OCI-LY3 (cell line): ENCODE measurements around the gene LMX1A.

Source experiments
- H2AFZ ChIP-seq: fragments of 200-600, 300-600 bp; shearing (Covaris generic); 2 replicates; pipeline ENCODE4 v1.6.0; 2014; ENCODE audit warnings: antibody characterized with exemption, low read depth, low read length
- H3K27ac ChIP-seq: fragments of 200-600, 300-600 bp; sonication (generic); 2 replicates; pipeline ENCODE4 v1.5.1; 2014; ENCODE audit warnings: mild to moderate bottlenecking, low read length, moderate library complexity, mixed read lengths
- H3K27me3 ChIP-seq: fragments of 200-600, 300-600 bp; sonication (generic); 2 replicates; pipeline ENCODE4 v1.6.1; 2014; ENCODE audit warnings: low read depth, low read length, mixed read lengths
- H3K36me3 ChIP-seq: fragments of 200-600, 300-600 bp; sonication (generic); replicated peaks from 2 replicates; pipeline ENCODE3; 2014; ENCODE audit warnings: low read depth, low read length, mixed read lengths
- H3K4me1 ChIP-seq: fragments of 300-600, 200-600 bp; sonication (generic); 2 replicates; pipeline ENCODE4 v1.6.1; 2014; ENCODE audit warnings: low read length, mixed read lengths
- H3K4me2 ChIP-seq: fragments of 200-600, 300-600 bp; sonication (generic); 2 replicates; pipeline ENCODE4 v1.6.1; 2014; ENCODE audit warnings: low read length, mixed read lengths
- H3K4me3 ChIP-seq: fragments of 300-600, 200-600 bp; sonication (generic); 2 replicates; pipeline ENCODE4 v1.5.1; 2014; ENCODE audit warnings: antibody characterized with exemption, mild to moderate bottlenecking, low read length, moderate library complexity
- H3K79me2 ChIP-seq: fragments of 300-600, 200-600 bp; shearing (Covaris generic); 2 replicates; pipeline ENCODE4 v1.6.1; 2014; ENCODE audit warnings: mild to moderate bottlenecking, low read length, mixed read lengths
- H3K9ac ChIP-seq: fragments of 300-600, 200-600 bp; shearing (Covaris generic); 2 replicates; pipeline ENCODE4 v1.6.0; 2014; ENCODE audit warnings: mild to moderate bottlenecking, low read length, moderate library complexity
- H3K9me3 ChIP-seq: fragments of 200-600, 300-600 bp; shearing (Covaris generic); 2 replicates; pipeline ENCODE4 v1.6.1; 2014; ENCODE audit warnings: low read length, mixed read lengths; ENCODE audit not compliant: insufficient read depth
- H4K20me1 ChIP-seq: fragments of 200-600, 300-600 bp; sonication (generic); 2 replicates; pipeline ENCODE4 v1.6.1; 2016; ENCODE audit warnings: low read length, mixed read lengths; ENCODE audit not compliant: insufficient read depth
- EZH2phosphoT487 ChIP-seq: fragments of 200-600 bp; shearing (Covaris generic); IDR thresholded peaks from 2 replicates; pipeline ENCODE4 v1.6.1; 2018; ENCODE audit warnings: antibody characterized with exemption, mixed run types, low read depth
- TF ChIP-seq, protein P1 (sequence below): fragments of 200-600, 300-600 bp; sonication (generic); IDR thresholded peaks from 2 replicates; pipeline ENCODE4 v1.5.1; 2014; ENCODE audit warnings: antibody characterized with exemption, low read length, low read depth

The LMX1A gene

DNA sequence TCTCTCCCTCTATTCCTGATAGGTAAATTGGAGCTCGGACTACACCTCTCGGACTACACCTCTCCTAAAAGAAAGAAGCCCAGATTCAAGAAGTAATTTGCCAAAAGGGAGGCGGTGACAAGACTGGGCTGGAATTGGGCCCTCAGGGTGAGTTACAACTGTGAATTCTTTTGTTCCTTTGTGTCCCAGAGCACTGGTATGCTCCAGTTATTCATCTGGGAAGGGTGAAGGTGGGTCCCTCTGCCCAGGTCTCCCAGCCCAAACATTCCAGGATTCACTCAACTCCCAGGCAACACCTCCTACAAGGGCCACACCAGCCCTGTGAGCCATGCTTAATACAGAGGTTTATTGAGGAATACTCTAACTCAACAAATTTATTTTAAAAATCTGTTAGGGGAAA is 69.2 kb downstream of the LMX1A start:
- H3K4me2 ChIP-seq = no peak overlapping the region
- H3K79me2 ChIP-seq = no peaks in the 10 kb centered on the region
- H3K9ac ChIP-seq = no peak overlapping the region
- H3K9me3 ChIP-seq = no peaks in the 10 kb centered on the region
- H3K4me1 ChIP-seq = no peaks in the 10 kb centered on the region
- no peak overlapping the region for H3K4me3 ChIP-seq
- H2AFZ ChIP-seq = no peak overlapping the region
- no peaks in the 10 kb centered on the region for H4K20me1 ChIP-seq
- H3K36me3 ChIP-seq = no peaks in the 10 kb centered on the region
- H3K27me3 ChIP-seq = peaks cover 51% of the 10 kb centered on the region
- TF ChIP-seq EZH2phosphoT487 = no peak
- TF ChIP-seq, protein P1, sequence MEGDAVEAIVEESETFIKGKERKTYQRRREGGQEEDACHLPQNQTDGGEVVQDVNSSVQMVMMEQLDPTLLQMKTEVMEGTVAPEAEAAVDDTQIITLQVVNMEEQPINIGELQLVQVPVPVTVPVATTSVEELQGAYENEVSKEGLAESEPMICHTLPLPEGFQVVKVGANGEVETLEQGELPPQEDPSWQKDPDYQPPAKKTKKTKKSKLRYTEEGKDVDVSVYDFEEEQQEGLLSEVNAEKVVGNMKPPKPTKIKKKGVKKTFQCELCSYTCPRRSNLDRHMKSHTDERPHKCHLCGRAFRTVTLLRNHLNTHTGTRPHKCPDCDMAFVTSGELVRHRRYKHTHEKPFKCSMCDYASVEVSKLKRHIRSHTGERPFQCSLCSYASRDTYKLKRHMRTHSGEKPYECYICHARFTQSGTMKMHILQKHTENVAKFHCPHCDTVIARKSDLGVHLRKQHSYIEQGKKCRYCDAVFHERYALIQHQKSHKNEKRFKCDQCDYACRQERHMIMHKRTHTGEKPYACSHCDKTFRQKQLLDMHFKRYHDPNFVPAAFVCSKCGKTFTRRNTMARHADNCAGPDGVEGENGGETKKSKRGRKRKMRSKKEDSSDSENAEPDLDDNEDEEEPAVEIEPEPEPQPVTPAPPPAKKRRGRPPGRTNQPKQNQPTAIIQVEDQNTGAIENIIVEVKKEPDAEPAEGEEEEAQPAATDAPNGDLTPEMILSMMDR = no peak
- H3K27ac ChIP-seq = no peak overlapping the region

- no peak overlapping the region for H3K27ac ChIP-seq
- no peak overlapping the region for H3K9ac ChIP-seq
- H2AFZ ChIP-seq = no peak overlapping the region
- H3K4me2 ChIP-seq = no peak overlapping the region
- no peaks in the 10 kb centered on the region for H3K9me3 ChIP-seq
- TF ChIP-seq EZH2phosphoT487 = no peak
- TF ChIP-seq, protein P1 = no peak
- H4K20me1 ChIP-seq = no peaks in the 10 kb centered on the region
- no peaks in the 10 kb centered on the region for H3K4me1 ChIP-seq
- no peak overlapping the region for H3K4me3 ChIP-seq
- H3K79me2 ChIP-seq = no peaks in the 10 kb centered on the region
- H3K27me3 ChIP-seq = peaks cover 68% of the 10 kb centered on the region
- H3K36me3 ChIP-seq = no peaks in the 10 kb centered on the region
Observed at GRCh38 chr1:165284454-165284853, 72.1 kb downstream of the LMX1A start.

DNA sequence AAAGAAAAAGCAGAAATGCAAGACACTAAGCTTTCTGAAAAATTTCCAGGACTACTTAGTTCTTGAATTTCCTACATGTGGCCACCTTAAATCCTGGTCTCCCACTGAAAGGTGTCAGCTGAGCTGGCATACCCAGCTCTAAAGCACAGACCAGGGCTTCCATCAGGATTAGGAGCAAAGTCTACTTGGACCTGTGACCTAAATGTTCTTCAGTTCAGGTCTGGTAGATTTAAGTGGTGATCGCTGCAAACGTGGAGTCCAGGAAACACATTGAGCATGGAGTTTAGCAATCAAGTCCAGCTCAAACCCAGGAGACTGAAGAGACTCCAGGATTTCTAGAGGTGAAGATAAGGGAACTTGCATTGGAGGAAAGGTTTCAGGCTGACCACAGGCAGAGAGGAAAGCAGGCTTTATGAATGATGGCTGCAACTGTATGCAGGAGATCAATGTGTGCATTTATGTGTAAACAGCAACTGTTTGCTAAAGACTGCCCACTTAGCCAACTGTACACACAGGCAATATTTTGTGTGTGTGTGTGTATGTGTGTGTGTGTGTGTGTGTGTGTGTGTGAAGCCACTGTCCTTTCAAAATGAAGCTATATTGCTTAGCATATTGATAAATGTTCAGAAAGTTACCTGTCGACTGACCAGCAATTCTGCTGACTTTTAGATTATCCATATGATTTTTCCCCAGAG is 75.2 kb downstream of the LMX1A start:
- no peaks in the 10 kb centered on the region for H3K4me1 ChIP-seq
- H3K27ac ChIP-seq = no peak overlapping the region
- H3K4me3 ChIP-seq = no peak overlapping the region
- no peaks in the 10 kb centered on the region for H3K36me3 ChIP-seq
- TF ChIP-seq, protein P1 = no peak
- TF ChIP-seq EZH2phosphoT487 = no peak
- H3K9me3 ChIP-seq = no peaks in the 10 kb centered on the region
- H3K27me3 ChIP-seq = peaks cover 68% of the 10 kb centered on the region
- no peaks in the 10 kb centered on the region for H3K79me2 ChIP-seq
- H4K20me1 ChIP-seq = no peaks in the 10 kb centered on the region
- no peak overlapping the region for H3K9ac ChIP-seq
- no peak overlapping the region for H3K4me2 ChIP-seq
- no peak overlapping the region for H2AFZ ChIP-seq

- no peak overlapping the region for H3K27ac ChIP-seq
- no peaks in the 10 kb centered on the region for H3K36me3 ChIP-seq
- H3K4me3 ChIP-seq = no peak overlapping the region
- no peak overlapping the region for H2AFZ ChIP-seq
- TF ChIP-seq, protein P1 = no peak
- no peak for TF ChIP-seq EZH2phosphoT487
- no peaks in the 10 kb centered on the region for H3K9me3 ChIP-seq
- no peaks in the 10 kb centered on the region for H3K4me1 ChIP-seq
- H3K9ac ChIP-seq = no peak overlapping the region
- no peak overlapping the region for H3K4me2 ChIP-seq
- no peaks in the 10 kb centered on the region for H4K20me1 ChIP-seq
- no peaks in the 10 kb centered on the region for H3K79me2 ChIP-seq
- H3K27me3 ChIP-seq = peaks cover 58% of the 10 kb centered on the region
Observed at GRCh38 chr1:165279882-165280281, 76.6 kb downstream of the LMX1A start.
